Osteocyte (in vitro differentiated cells): ENCODE results near the gene NAB2. TPM values are rescaled to one million over a fixed set of nuclear protein-coding genes. Genes with fewer than 3 reads are reported as not detected.

Source experiments
- DNase-seq: peaks from one replicate; pipeline ENCODE4 v3.0.0; 2021; ENCODE audit warnings: mixed read lengths; ENCODE audit not compliant: unreplicated experiment; ENCODE audit errors: extremely low spot score
- H3K27ac Mint-ChIP-seq: one replicate; pipeline ENCODE4 v1.8.0; 2021; ENCODE audit warnings: mild to moderate bottlenecking, mixed read lengths; ENCODE audit not compliant: unreplicated experiment
- H3K27me3 Mint-ChIP-seq: one replicate; pipeline ENCODE4 v1.8.0; 2021; ENCODE audit warnings: mixed read lengths; ENCODE audit not compliant: unreplicated experiment
- H3K36me3 Mint-ChIP-seq: one replicate; pipeline ENCODE4 v1.8.0; 2021; ENCODE audit warnings: mixed read lengths; ENCODE audit not compliant: unreplicated experiment
- H3K4me1 Mint-ChIP-seq: one replicate; pipeline ENCODE4 v1.8.0; 2021; ENCODE audit warnings: mixed read lengths; ENCODE audit not compliant: unreplicated experiment
- H3K4me3 Mint-ChIP-seq: one replicate; pipeline ENCODE4 v1.8.0; 2021; ENCODE audit warnings: mild to moderate bottlenecking, moderate library complexity, mixed read lengths; ENCODE audit not compliant: unreplicated experiment
- H3K9me3 Mint-ChIP-seq: one replicate; pipeline ENCODE4 v1.8.0; 2021; ENCODE audit warnings: mixed read lengths; ENCODE audit not compliant: unreplicated experiment
- long read RNA-seq: library from polyadenylated mRNA; unstranded; transcript quantifications from one replicate; pipeline ENCODE4 v2.0.0, GENCODE V29; 2021
- total RNA-seq: library from RNA; stranded (reverse); gene quantifications from 2 replicates; pipeline ENCODE4 v1.2.1, GENCODE V29; 2021
- TF ChIP-seq, protein P1 (sequence below): fragments of 200-600 bp; sonication (generic); IDR thresholded peaks from 2 replicates; pipeline ENCODE4 v1.5.0; 2021; ENCODE audit warnings: antibody characterized with exemption, mild to moderate bottlenecking, moderate library complexity

The NAB2 gene, protein sequence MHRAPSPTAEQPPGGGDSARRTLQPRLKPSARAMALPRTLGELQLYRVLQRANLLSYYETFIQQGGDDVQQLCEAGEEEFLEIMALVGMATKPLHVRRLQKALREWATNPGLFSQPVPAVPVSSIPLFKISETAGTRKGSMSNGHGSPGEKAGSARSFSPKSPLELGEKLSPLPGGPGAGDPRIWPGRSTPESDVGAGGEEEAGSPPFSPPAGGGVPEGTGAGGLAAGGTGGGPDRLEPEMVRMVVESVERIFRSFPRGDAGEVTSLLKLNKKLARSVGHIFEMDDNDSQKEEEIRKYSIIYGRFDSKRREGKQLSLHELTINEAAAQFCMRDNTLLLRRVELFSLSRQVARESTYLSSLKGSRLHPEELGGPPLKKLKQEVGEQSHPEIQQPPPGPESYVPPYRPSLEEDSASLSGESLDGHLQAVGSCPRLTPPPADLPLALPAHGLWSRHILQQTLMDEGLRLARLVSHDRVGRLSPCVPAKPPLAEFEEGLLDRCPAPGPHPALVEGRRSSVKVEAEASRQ
- total RNA-seq = 41.9 and 42.8 TPM in 2 replicates
- long read RNA-seq, partial matches to known transcripts = 1 of 2 reads
- long read RNA-seq, other reads (novel, unspliced or antisense) = 1 of 2 reads

DNA sequence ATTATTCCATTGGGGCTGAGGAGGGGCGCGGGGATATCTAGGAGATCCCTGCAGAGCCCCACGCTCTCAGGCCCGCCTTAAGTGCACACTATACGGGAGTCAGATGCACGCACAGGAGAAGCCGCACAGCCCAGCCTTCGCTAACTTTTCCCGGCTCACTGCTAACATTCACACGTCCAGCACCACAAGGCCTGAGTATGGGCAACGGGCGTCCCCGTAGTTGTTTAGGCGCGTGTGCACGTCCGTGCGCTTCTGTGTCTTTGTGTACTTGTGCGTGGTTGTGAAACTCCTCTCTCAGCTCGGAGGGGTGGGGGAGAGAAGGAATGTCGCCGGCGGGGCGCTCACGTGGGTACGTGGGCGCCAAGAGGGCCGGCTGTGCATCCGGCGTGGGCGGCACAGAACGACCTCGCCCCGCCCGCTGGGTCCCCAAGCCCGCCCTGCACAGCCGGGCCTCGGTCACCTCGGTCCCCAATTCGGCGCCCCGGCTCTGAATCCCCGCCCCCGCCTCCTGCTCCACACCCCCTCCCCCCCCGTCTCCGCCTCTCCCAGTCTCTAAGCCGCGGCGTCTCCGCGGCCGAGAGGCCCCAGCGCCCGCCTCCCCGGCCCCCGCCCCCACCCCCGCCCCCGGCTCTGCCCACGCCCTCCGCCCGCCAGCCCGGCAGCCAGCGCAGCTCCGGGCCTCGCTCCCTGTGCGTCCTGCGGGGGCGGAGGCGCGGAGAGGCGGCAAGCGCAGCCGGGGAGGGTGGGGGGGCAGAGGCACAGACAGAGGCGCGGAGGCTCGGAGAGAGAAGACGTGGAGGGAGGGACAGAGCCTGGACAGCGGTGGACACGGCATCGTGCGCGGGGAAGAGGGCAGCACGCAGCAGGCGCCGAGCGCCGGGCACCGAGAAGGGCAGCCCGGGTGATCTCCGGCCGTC is at the start of gene NAB2:
TSS of gene NAB2 (plus strand) at position 761 of the 917 bp plus-strand sequence. CDS start 158 bp downstream, outside the sequence.
- Mint-ChIP-seq H3K36me3 (peaks cover 24% of the 10 kb centered on the region), H3K9me3 (no peaks in the 10 kb centered on the region), H3K4me3 (peak within 1 kb of the TSS; percentile 98), H3K27ac (peak within 1 kb of the TSS; percentile 97), H3K4me1 (peaks cover 50% of the 10 kb centered on the region), H3K27me3 (no peaks in the 10 kb centered on the region)
- DNase-seq = peak; percentile 96
- TF ChIP-seq, protein P1, sequence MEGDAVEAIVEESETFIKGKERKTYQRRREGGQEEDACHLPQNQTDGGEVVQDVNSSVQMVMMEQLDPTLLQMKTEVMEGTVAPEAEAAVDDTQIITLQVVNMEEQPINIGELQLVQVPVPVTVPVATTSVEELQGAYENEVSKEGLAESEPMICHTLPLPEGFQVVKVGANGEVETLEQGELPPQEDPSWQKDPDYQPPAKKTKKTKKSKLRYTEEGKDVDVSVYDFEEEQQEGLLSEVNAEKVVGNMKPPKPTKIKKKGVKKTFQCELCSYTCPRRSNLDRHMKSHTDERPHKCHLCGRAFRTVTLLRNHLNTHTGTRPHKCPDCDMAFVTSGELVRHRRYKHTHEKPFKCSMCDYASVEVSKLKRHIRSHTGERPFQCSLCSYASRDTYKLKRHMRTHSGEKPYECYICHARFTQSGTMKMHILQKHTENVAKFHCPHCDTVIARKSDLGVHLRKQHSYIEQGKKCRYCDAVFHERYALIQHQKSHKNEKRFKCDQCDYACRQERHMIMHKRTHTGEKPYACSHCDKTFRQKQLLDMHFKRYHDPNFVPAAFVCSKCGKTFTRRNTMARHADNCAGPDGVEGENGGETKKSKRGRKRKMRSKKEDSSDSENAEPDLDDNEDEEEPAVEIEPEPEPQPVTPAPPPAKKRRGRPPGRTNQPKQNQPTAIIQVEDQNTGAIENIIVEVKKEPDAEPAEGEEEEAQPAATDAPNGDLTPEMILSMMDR = no peak

DNA sequence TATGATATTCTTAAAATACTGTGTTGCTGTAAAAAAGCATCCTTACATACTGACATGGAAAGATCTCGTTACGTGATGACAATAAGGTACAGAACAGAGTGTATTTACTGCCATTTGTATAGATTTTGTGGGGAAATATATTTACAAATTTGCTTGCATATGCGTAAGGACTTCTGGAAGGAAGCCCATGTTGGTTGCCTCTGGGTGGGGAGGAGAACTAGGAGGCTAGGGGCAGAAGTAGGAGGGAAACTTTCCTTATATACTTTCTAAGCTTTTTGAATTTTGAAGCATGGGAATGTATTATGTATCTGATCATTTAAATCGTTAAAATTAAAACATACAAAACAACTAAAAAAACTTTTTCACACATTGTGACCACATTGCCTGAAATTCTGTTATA is 48.7 kb upstream of the NAB2 start:
- Mint-ChIP-seq H3K27me3 (peaks cover 59% of the 10 kb centered on the region), H3K27ac (no peak overlapping the region)
- DNase-seq = no peak

DNA sequence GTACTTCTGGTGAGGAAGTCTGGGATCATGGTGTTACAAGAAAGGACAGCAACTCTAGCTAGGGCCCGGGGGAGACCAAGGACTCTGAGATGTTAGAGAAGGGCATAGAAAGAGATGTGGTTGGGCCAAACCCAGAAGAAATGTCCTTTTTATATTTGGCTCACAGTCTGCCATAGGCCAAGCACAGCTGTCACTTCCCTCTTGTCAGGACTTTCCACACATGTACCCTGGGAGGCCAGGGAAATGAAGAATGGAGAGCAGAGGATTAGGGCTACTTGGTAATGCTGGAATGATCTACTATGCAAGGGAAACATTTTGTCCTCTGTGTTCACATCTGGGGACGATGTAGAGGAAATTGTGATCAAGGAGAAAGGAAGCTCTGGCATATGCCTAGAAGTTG is 48.2 kb upstream of the NAB2 start:
- Mint-ChIP-seq H3K27me3 (peaks cover 56% of the 10 kb centered on the region), H3K36me3 (no peaks in the 10 kb centered on the region), H3K4me3 (no peak overlapping the region), H3K9me3 (no peaks in the 10 kb centered on the region), H3K27ac (no peak overlapping the region), H3K4me1 (no peaks in the 10 kb centered on the region)
- TF ChIP-seq, protein P1 = no peak
- DNase-seq = no peak

More for the DNA sequence above, 48.7 kb upstream of the NAB2 start:
- Mint-ChIP-seq H3K9me3 (no peaks in the 10 kb centered on the region), H3K4me3 (no peak overlapping the region), H3K4me1 (no peaks in the 10 kb centered on the region), H3K36me3 (no peaks in the 10 kb centered on the region)
- TF ChIP-seq, protein P1 = no peak

DNA sequence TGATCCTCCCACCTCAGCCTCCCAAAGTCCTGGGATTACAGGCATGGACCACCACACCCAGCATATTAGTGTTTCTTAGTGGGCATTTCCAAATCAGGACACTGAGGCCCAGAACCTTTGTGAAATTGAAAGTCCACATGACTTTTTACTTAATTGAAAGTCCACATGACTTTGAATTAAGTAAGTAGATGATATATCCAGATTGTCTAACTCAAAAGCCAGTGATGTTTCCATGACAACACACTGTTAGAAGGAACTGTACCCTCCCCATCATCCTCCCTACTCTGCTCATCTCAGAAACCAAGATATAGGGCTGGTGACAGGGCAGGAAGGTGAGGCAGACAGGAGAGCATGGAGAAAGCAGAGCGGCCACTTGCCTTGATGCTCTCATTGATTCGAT is 46.2 kb upstream of the NAB2 start:
- Mint-ChIP-seq H3K27ac (no peak overlapping the region), H3K36me3 (no peaks in the 10 kb centered on the region), H3K4me3 (no peak overlapping the region), H3K4me1 (no peaks in the 10 kb centered on the region), H3K9me3 (no peaks in the 10 kb centered on the region), H3K27me3 (peaks cover 49% of the 10 kb centered on the region)
- DNase-seq = no peak
- TF ChIP-seq, protein P1 = no peak
